ENCODE data around the gene BTBD2. TPM values are rescaled to one million over a fixed set of nuclear protein-coding genes. Genes with fewer than 3 reads are reported as not detected.

The BTBD2 gene
- total RNA-seq, 1 experiment from 2014 or later: 65.3 TPM

DNA sequence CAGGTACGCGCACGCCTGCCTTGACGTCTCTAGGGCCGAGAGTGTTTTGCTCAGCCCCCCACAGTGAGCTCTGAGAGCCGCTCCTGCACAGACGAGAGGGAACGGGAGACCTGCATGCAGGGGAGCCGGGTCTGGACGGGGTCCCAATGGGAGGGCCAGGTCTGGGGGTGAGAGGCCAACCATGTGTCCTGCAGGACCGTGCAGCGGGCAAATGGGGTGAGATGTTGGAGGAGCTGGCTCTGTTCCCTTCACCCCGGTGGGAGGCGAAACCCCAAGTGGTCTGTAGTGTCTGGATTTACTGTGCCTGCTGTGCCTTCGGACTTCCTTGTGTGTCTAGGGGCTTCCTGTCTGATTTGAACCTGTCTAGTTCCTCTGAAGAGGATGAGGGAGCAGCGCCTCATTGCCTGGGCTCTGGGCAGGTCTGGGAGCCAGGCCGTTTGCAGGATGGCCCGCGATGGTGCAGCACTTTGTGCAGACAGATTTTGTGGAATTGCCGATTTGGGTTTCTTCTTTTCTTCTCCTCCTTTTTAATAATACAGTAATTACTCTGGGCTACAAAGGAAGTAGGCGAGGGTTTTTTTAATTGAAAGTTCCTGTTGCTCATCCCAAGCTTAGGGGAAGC, 72.5 kb downstream of the BTBD2 start:
- CTCF ChIA-PET: interaction anchor here (0.7 kb wide), 1 partner anchor 10 kb away, joined by 3 read pairs; no protein-coding TSS in a partner anchor
- H3K4me1 Mint-ChIP-seq (ENCODE audit: low read depth, unreplicated experiment): no peaks in the 10 kb centered on the region
- H3K27me3 Mint-ChIP-seq (ENCODE audit: unreplicated experiment): no peaks in the 10 kb centered on the region
- H3K9me3 Mint-ChIP-seq (ENCODE audit: low read depth, unreplicated experiment): no peaks in the 10 kb centered on the region
- H3K36me3 Mint-ChIP-seq (ENCODE audit: insufficient read depth, unreplicated experiment): peaks cover 39% of the 10 kb centered on the region
- no peak overlapping the region for H3K27ac Mint-ChIP-seq (ENCODE audit: unreplicated experiment)
- no peak for DNase-seq
- no peak for TF ChIP-seq CTCF (IDR thresholded peaks at IDR 0.05; ENCODE audit: unreplicated experiment)
- H3K4me3 Mint-ChIP-seq (ENCODE audit: low read depth, unreplicated experiment): peak overlapping the region; percentile 79
- BruUV-seq (replicated peaks): no TSS peak
- intact Hi-C loops (cut with micrococcal nuclease; ENCODE audit: unreplicated experiment): no loop called here

DNA sequence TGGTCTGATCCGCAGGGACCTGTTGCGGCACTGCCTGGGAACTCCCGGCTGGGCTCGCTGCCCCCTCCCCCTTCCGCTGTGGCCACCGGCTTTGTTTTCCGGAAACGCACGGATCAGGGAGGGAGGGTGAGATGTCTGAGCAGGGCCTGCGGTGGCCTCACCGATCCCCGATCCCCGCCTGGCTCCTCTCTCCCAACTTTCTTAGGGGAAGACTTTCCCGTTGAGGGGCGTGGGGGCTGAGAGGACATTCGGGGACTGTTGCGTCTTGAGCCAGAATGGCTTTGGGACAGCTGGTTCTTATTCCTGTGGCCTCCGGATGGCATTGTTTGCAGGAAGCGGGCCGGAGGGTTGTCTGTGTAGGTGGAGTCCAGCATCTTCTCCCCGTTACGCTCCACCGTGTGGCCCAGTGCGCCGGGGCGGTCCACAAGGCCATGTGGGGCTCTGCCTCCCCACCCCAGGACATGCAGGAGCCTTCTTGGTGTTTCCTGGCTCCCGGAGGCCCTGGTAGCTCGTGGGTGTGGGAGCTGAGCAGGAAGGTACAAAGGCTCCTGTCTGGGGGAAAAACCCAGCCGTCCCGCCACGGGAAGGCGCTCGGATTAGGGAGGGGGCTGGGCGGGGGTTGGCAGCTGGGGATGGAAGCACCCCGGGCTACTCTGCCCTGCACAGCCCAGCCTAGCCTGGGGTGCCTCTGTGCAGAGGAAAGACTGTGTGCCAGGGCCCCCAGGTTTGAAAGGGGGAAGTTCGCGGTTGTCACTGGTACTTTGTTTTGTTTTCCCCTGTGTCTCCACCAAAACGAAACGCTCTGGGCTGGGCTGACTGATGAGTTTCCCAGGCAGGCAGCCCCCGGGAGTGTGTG, 73.2 kb downstream of the BTBD2 start:
- no peaks in the 10 kb centered on the region for H3K9me3 Mint-ChIP-seq (ENCODE audit: low read depth, unreplicated experiment)
- H3K36me3 Mint-ChIP-seq (ENCODE audit: insufficient read depth, unreplicated experiment): peaks cover 36% of the 10 kb centered on the region
- CTCF ChIA-PET: interaction anchor here (0.6 to 0.7 kb wide), 2 partner anchors 10 to 30 kb away, joined by 3 read pairs; no protein-coding TSS in a partner anchor
- peak overlapping the region; percentile 44 for H3K27ac Mint-ChIP-seq (ENCODE audit: unreplicated experiment)
- no peaks in the 10 kb centered on the region for H3K27me3 Mint-ChIP-seq (ENCODE audit: unreplicated experiment)
- H3K4me1 Mint-ChIP-seq (ENCODE audit: low read depth, unreplicated experiment): no peaks in the 10 kb centered on the region
- no peak for TF ChIP-seq CTCF (IDR thresholded peaks at IDR 0.05; ENCODE audit: unreplicated experiment)
- intact Hi-C loops (cut with micrococcal nuclease; ENCODE audit: unreplicated experiment): no loop called here
- BruUV-seq (replicated peaks): TSS peak; percentile 62
- peak; percentile 75 for DNase-seq
- H3K4me3 Mint-ChIP-seq (ENCODE audit: low read depth, unreplicated experiment): peak overlapping the region; percentile 79

DNA sequence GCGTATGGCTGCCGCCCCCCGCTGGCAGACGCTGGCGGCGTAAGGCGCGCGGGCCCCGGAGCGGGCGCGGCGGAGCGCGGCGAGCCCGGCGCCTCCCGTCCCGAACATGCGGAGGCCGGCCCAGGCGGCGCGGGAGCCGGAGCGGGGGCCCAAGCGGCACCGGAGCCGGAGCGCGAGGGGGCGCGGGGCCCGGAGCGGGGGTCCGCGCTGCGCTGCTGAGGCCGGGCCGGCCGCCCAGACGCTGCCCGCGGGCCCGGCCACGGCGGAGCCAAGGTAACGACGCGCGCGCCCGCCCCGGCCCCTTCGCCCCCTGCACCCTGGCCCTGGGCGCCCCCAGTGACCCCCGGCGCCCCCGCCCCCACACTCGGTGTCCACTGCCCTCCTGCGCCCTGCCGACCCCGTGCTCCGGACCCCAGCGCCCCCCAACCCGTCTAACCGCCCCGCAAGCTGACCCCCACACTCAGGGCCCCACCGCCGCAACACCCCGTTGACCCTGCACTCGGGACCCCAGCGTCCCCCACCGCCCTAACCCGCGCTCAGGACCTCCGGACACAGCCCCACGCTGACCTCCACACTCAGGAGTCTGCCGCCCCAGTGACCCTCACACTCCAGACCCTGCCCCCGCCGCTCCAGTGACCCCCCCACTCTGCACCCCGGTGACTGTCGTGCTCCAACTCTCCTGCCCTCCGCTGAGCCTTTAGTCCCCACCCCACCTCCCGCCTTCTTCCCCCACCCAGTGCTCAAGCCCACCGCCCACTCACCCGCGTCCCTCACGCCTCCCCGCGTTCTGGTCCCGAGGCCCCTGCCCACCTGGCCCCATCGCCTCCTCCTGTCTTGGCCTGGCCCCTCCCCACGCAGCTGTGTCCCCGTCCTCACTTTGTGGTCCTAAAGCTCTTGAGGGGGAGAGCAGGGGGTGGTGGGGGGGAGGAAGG, 74.1 kb downstream of the BTBD2 start, which contains the start of gene CSNK1G2:
Gene CSNK1G2, plus strand, starts transcription at position 27 of the 932 bp plus-strand sequence. CDS start 28,601 bp downstream, outside the sequence.
- Mint-ChIP-seq H3K4me1 (ENCODE audit: low read depth, unreplicated experiment) (peaks cover 5% of the 10 kb centered on the region), H3K9me3 (ENCODE audit: low read depth, unreplicated experiment) (no peaks in the 10 kb centered on the region), H3K4me3 (ENCODE audit: low read depth, unreplicated experiment) (peak within 1 kb of the TSS; percentile 79), H3K27me3 (ENCODE audit: unreplicated experiment) (peaks cover 6% of the 10 kb centered on the region), H3K27ac (ENCODE audit: unreplicated experiment) (peak within 1 kb of the TSS; percentile 64), H3K36me3 (ENCODE audit: insufficient read depth, unreplicated experiment) (peaks cover 34% of the 10 kb centered on the region)
- intact Hi-C loops (cut with micrococcal nuclease; ENCODE audit: unreplicated experiment): no loop called here
- TF ChIP-seq CTCF (IDR thresholded peaks at IDR 0.05; ENCODE audit: unreplicated experiment): no peak
- no TSS peak for BruUV-seq (replicated peaks)
- no peak for DNase-seq
- CTCF ChIA-PET: no interaction called here

- TF ChIP-seq CTCF (IDR thresholded peaks at IDR 0.05; ENCODE audit: unreplicated experiment): no peak
- Mint-ChIP-seq H3K27me3 (ENCODE audit: unreplicated experiment) (peaks cover 14% of the 10 kb centered on the region), H3K4me1 (ENCODE audit: low read depth, unreplicated experiment) (peaks cover 15% of the 10 kb centered on the region), H3K4me3 (ENCODE audit: low read depth, unreplicated experiment) (no peak overlapping the region), H3K27ac (ENCODE audit: unreplicated experiment) (no peak overlapping the region), H3K36me3 (ENCODE audit: insufficient read depth, unreplicated experiment) (peaks cover 36% of the 10 kb centered on the region), H3K9me3 (ENCODE audit: low read depth, unreplicated experiment) (peaks cover 2% of the 10 kb centered on the region)
- no TSS peak for BruUV-seq (replicated peaks)
- CTCF ChIA-PET: no interaction called here
- no peak for DNase-seq
- intact Hi-C loops (cut with micrococcal nuclease; ENCODE audit: unreplicated experiment): no loop called here
Observed at GRCh38 chr19:1938071-1938470, 77.4 kb downstream of the BTBD2 start.
